Colonic mucosa (tissue), 4 donors: Measurements from ENCODE around the gene DPP10. TPM values are rescaled to one million over a fixed set of nuclear protein-coding genes. Genes with fewer than 3 reads are reported as not detected.

Experiments used
- DNase-seq: peaks from one replicate; pipeline ENCODE4 v3.0.0-alpha.2; 2020
- H3K27ac ChIP-seq: fragments of 200-600 bp; one replicate; pipeline ENCODE4 v1.8.0; 2021
- H3K27me3 ChIP-seq: fragments of 200-600 bp; one replicate; pipeline ENCODE4 v1.8.0; 2021
- H3K36me3 ChIP-seq: fragments of 200-600 bp; one replicate; pipeline ENCODE4 v1.8.0; 2021
- H3K4me1 ChIP-seq: fragments of 200-600 bp; one replicate; pipeline ENCODE4 v1.8.0; 2021; ENCODE audit warnings: mild to moderate bottlenecking
- H3K4me3 ChIP-seq: fragments of 200-600 bp; one replicate; pipeline ENCODE4 v1.8.0; 2021
- H3K9ac ChIP-seq, 2 donors: one replicate each; pipeline ENCODE4 v1.7.0; 2013; ENCODE audit warnings: control low read depth in 2 of 2, low read depth in 2 of 2, low read length in 2 of 2
- H3K9me3 ChIP-seq: fragments of 200-600 bp; one replicate; pipeline ENCODE4 v1.8.0; 2021
- CTCF ChIP-seq: fragments of 200-600 bp; IDR thresholded peaks from one replicate; pipeline ENCODE4 v1.8.0; 2022; ENCODE audit warnings: antibody characterized with exemption, mild to moderate bottlenecking
- intact Hi-C: fragments of 100-400 bp; cut with DNase I; formaldehyde crosslinking; loops from one replicate; pipeline ENCODE4 v1.14.1; 2022
- total RNA-seq, 2 donors: library from RNA; stranded (reverse); fragmentation: NEBNext Ultra II Directional in 1 of 2; extraction: Animal tissue kit (Norgen Biotek cat#: 25700) in 1 of 2; gene quantifications; one replicate each; pipeline ENCODE4 v1.2.1, GENCODE V29; 2021
- donor health status: healthy.
- donor health status: DM: no; HTN: no; CAD: no.
- donor health status: DM: no; HTN: no; CAD: no.

DPP10 gene
- total RNA-seq, 2 donors from 2014 or later, result 6.0 to 8.1 TPM

- Histone ChIP-seq H3K27me3 (no peaks in the 10 kb centered on the region), H3K4me3 (no peak overlapping the region), H3K27ac (no peak overlapping the region), H3K9me3 (no peaks in the 10 kb centered on the region), H3K9ac (no peak overlapping the region), H3K4me1 (no peaks in the 10 kb centered on the region), H3K36me3 (no peaks in the 10 kb centered on the region)
- TF ChIP-seq CTCF, result no peak
- no peak for DNase-seq
- intact Hi-C loops, result no loop called here
These were observed 1090.6 kb downstream of the DPP10 start for GRCh38 chr2:115533081-115533480.

GRCh38 chr2:115541814-115542213, 1099.4 kb downstream of the DPP10 start:
- Histone ChIP-seq H3K4me1 (no peaks in the 10 kb centered on the region), H3K27ac (no peak overlapping the region), H3K36me3 (no peaks in the 10 kb centered on the region), H3K4me3 (no peak overlapping the region), H3K9ac (no peak overlapping the region), H3K27me3 (no peaks in the 10 kb centered on the region), H3K9me3 (no peaks in the 10 kb centered on the region)
- intact Hi-C loops, result no loop called here
- DNase-seq, result no peak
- no peak for TF ChIP-seq CTCF

GRCh38 chr2:115542331-115542730, 1099.9 kb downstream of the DPP10 start:
- H3K27me3 ChIP-seq, result no peaks in the 10 kb centered on the region
- H3K9ac ChIP-seq, result no peak overlapping the region
- DNase-seq, result no peak
- no peak for TF ChIP-seq CTCF
- intact Hi-C loops, result no loop called here
- H3K4me3 ChIP-seq, result no peak overlapping the region
- H3K27ac ChIP-seq, result no peak overlapping the region
- no peaks in the 10 kb centered on the region for H3K4me1 ChIP-seq
- no peaks in the 10 kb centered on the region for H3K9me3 ChIP-seq
- H3K36me3 ChIP-seq, result no peaks in the 10 kb centered on the region

- no peaks in the 10 kb centered on the region for H3K27me3 ChIP-seq
- H3K36me3 ChIP-seq, result no peaks in the 10 kb centered on the region
- H3K4me1 ChIP-seq, result no peaks in the 10 kb centered on the region
- no peak overlapping the region for H3K27ac ChIP-seq
- TF ChIP-seq CTCF, result no peak
- no peak overlapping the region for H3K9ac ChIP-seq
- no peak for DNase-seq
- intact Hi-C loops, result no loop called here
- no peak overlapping the region for H3K4me3 ChIP-seq
- H3K9me3 ChIP-seq, result no peaks in the 10 kb centered on the region
These were observed 1100.6 kb downstream of the DPP10 start for GRCh38 chr2:115543024-115543423.

- no peak overlapping the region for H3K9ac ChIP-seq
- intact Hi-C loops, result no loop called here
These were observed 1101.0 kb downstream of the DPP10 start for GRCh38 chr2:115543461-115543860.

More at GRCh38 chr2:115543461-115543860, 1101.0 kb downstream of the DPP10 start:
- Histone ChIP-seq H3K36me3 (no peaks in the 10 kb centered on the region), H3K4me1 (no peaks in the 10 kb centered on the region), H3K27me3 (no peaks in the 10 kb centered on the region), H3K27ac (no peak overlapping the region), H3K4me3 (no peak overlapping the region), H3K9me3 (no peaks in the 10 kb centered on the region)
- TF ChIP-seq CTCF, result no peak
- no peak for DNase-seq
